Neural cell (in vitro differentiated cells): Measurements from ENCODE around the gene TMEM219. TPM values are rescaled to one million over a fixed set of nuclear protein-coding genes. Genes with fewer than 3 reads are reported as not detected.

Experiments
- H2AFZ ChIP-seq: fragments of 200-600, 300-800 bp; sonication (generic), shearing (Covaris generic); 2 replicates; pipeline ENCODE4 v1.6.0; 2014; ENCODE audit warnings: low read depth, mild to moderate bottlenecking, antibody characterized with exemption, low read length, moderate library complexity
- H3F3A ChIP-seq: fragments of 200-600 bp; shearing (Covaris generic); 2 replicates; pipeline ENCODE4 v1.6.1; 2016; ENCODE audit warnings: mild to moderate bottlenecking, moderate library complexity, mixed read lengths, antibody characterized with exemption, low read length; ENCODE audit not compliant: insufficient read depth, poor library complexity, severe bottlenecking
- H3K27ac ChIP-seq: fragments of 200-600, 300-800 bp; sonication (generic), shearing (Covaris generic); 2 replicates; pipeline ENCODE4 v1.5.1; 2014; ENCODE audit warnings: mild to moderate bottlenecking, low read length, moderate library complexity
- H3K27me3 ChIP-seq: fragments of 300-800, 200-600 bp; sonication (generic), shearing (Covaris generic); 2 replicates; pipeline ENCODE4 v1.6.0; 2014; ENCODE audit warnings: mild to moderate bottlenecking, low read depth, low read length, moderate library complexity; ENCODE audit not compliant: insufficient read depth
- H3K36me3 ChIP-seq: fragments of 300-800, 200-600 bp; sonication (generic), shearing (Covaris generic); 2 replicates; pipeline ENCODE4 v1.5.1; 2014; ENCODE audit warnings: mild to moderate bottlenecking, antibody characterized with exemption, low read length, moderate library complexity; ENCODE audit not compliant: insufficient read depth
- H3K4me2 ChIP-seq: fragments of 300-800, 200-600 bp; sonication (generic), shearing (Covaris generic); 2 replicates; pipeline ENCODE4 v1.6.0; 2014; ENCODE audit warnings: mild to moderate bottlenecking, low read length
- H3K4me3 ChIP-seq: fragments of 300-800, 200-600 bp; sonication (generic), shearing (Covaris generic); 2 replicates; pipeline ENCODE4 v1.5.1; 2014; ENCODE audit warnings: mild to moderate bottlenecking, low read length, moderate library complexity
- H3K79me2 ChIP-seq: fragments of 200-600 bp; shearing (Covaris generic); replicated peaks from 2 replicates; pipeline ENCODE4 v1.6.0; 2014; ENCODE audit warnings: mild to moderate bottlenecking, low read length, moderate library complexity; ENCODE audit not compliant: insufficient read depth
- H3K9ac ChIP-seq: fragments of 300-800, 200-600 bp; sonication (generic), shearing (Covaris generic); 2 replicates; pipeline ENCODE4 v1.6.1; 2016; ENCODE audit warnings: mild to moderate bottlenecking, low read length, mixed read lengths
- H3K9me2 ChIP-seq: fragments of 200-600 bp; shearing (Covaris generic); 2 replicates; pipeline ENCODE4 v1.6.1; 2016; ENCODE audit warnings: mild to moderate bottlenecking, low read length, mixed read lengths; ENCODE audit not compliant: insufficient read depth
- H3K9me3 ChIP-seq: fragments of 200-600, 300-800 bp; sonication (generic), shearing (Covaris generic); 2 replicates; pipeline ENCODE4 v1.6.1; 2016; ENCODE audit warnings: mild to moderate bottlenecking, mixed run types, low read length, moderate library complexity, mixed read lengths
- H4K20me1 ChIP-seq: fragments of 200-600 bp; shearing (Covaris generic); 2 replicates; pipeline ENCODE4 v1.6.1; 2016; ENCODE audit warnings: mild to moderate bottlenecking, mixed run types; ENCODE audit not compliant: insufficient read depth
- CTCF ChIP-seq: fragments of 450-650 bp; IDR thresholded peaks from 2 replicates; pipeline ENCODE4 v1.5.1; 2014; ENCODE audit warnings: antibody characterized with exemption, mild to moderate bottlenecking, moderate library complexity; ENCODE audit not compliant: poor library complexity, severe bottlenecking
- EP300 ChIP-seq: fragments of 450-650 bp; conservative IDR thresholded peaks from 2 replicates; pipeline ENCODE4 v1.6.1; 2014; ENCODE audit warnings: antibody characterized with exemption, mild to moderate bottlenecking, moderate library complexity; ENCODE audit not compliant: poor library complexity, severe bottlenecking
- EZH2 ChIP-seq: fragments of 200-600, 300-800 bp; shearing (Covaris generic), sonication (generic); IDR thresholded peaks from 2 replicates; pipeline ENCODE4 v1.6.1; 2014; ENCODE audit warnings: antibody characterized with exemption, low read length, borderline replicate concordance, mild to moderate bottlenecking; ENCODE audit not compliant: insufficient read depth, poor library complexity, severe bottlenecking
- MXI1 ChIP-seq: fragments of 450-650 bp; conservative IDR thresholded peaks from 2 replicates; pipeline ENCODE4 v1.6.1; 2014; ENCODE audit warnings: antibody characterized with exemption, mild to moderate bottlenecking; ENCODE audit not compliant: poor library complexity, severe bottlenecking
- POLR2AphosphoS5 ChIP-seq: IDR thresholded peaks from 2 replicates; pipeline ENCODE4 v1.6.1; 2012
- RAD21 ChIP-seq: fragments of 450-650 bp; conservative IDR thresholded peaks from 2 replicates; pipeline ENCODE4 v1.6.1; 2014; ENCODE audit warnings: antibody characterized with exemption, mild to moderate bottlenecking, moderate library complexity
- SMC3 ChIP-seq: fragments of 450-650 bp; conservative IDR thresholded peaks from 2 replicates; pipeline ENCODE4 v1.6.1; 2014; ENCODE audit warnings: antibody characterized with exemption, mild to moderate bottlenecking, moderate library complexity; ENCODE audit not compliant: poor library complexity
- TAF1 ChIP-seq: IDR thresholded peaks from 2 replicates; pipeline ENCODE4 v1.6.1; 2012; ENCODE audit warnings: low read depth
- polyA plus RNA-seq: library from polyadenylated mRNA; depleted of rRNA; stranded (reverse); fragments of >200 nt; gene quantifications from 2 replicates; pipeline ENCODE4 v1.2.3, GENCODE V29; 2014
- TF ChIP-seq, protein P1 (sequence below): IDR thresholded peaks from 2 replicates; pipeline ENCODE4 v1.6.1; 2012; ENCODE audit warnings: borderline replicate concordance

TMEM219 gene
- polyA plus RNA-seq, 1 donor from 2014 or later = 154 TPM

DNA sequence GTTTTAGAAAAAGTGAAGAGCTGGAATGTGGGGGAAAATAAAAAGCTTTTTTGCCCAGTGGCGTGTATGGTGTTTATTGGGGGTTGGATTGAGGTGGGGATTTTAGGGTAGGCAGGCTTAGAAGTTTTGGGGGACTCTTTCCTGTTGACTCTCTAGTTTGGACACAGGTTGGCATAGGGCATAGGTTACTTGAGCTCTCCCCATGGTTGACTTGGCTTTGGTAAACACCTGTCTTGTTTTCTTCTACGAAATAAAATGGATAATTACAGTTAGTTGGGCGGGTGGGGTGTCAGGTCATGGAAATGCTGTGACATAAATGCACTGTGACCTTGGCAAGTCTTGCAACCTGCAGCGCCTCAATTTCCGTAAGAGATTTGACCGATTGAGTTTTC is 11.1 kb downstream of the TMEM219 start:
- no peak for TF ChIP-seq SMC3
- TF ChIP-seq EP300 = no peak
- TF ChIP-seq CTCF = no peak
- no peak for TF ChIP-seq EZH2
- no peak for TF ChIP-seq RAD21
- TF ChIP-seq MXI1 = no peak
- no peak for TF ChIP-seq TAF1
- TF ChIP-seq, protein P1, sequence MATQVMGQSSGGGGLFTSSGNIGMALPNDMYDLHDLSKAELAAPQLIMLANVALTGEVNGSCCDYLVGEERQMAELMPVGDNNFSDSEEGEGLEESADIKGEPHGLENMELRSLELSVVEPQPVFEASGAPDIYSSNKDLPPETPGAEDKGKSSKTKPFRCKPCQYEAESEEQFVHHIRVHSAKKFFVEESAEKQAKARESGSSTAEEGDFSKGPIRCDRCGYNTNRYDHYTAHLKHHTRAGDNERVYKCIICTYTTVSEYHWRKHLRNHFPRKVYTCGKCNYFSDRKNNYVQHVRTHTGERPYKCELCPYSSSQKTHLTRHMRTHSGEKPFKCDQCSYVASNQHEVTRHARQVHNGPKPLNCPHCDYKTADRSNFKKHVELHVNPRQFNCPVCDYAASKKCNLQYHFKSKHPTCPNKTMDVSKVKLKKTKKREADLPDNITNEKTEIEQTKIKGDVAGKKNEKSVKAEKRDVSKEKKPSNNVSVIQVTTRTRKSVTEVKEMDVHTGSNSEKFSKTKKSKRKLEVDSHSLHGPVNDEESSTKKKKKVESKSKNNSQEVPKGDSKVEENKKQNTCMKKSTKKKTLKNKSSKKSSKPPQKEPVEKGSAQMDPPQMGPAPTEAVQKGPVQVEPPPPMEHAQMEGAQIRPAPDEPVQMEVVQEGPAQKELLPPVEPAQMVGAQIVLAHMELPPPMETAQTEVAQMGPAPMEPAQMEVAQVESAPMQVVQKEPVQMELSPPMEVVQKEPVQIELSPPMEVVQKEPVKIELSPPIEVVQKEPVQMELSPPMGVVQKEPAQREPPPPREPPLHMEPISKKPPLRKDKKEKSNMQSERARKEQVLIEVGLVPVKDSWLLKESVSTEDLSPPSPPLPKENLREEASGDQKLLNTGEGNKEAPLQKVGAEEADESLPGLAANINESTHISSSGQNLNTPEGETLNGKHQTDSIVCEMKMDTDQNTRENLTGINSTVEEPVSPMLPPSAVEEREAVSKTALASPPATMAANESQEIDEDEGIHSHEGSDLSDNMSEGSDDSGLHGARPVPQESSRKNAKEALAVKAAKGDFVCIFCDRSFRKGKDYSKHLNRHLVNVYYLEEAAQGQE = no peak
- no peak for TF ChIP-seq POLR2AphosphoS5
- Histone ChIP-seq H3K27ac (peak overlapping the region; percentile 97), H4K20me1 (peaks cover 10% of the 10 kb centered on the region), H3F3A (no peaks in the 10 kb centered on the region), H3K79me2 (peaks cover 41% of the 10 kb centered on the region), H3K36me3 (no peaks in the 10 kb centered on the region), H3K9me2 (no peaks in the 10 kb centered on the region), H3K4me3 (peak overlapping the region; percentile 99), H2AFZ (no peak overlapping the region), H3K27me3 (no peaks in the 10 kb centered on the region), H3K9me3 (no peaks in the 10 kb centered on the region), H3K4me2 (no peak overlapping the region), H3K9ac (no peak overlapping the region)

GRCh38 chr16:29973384-29974246 is 11.7 kb downstream of the TMEM219 start, which contains the start of gene TAOK2:
Gene TAOK2, plus strand, starts transcription at chr16:29973868. Its CDS starts 3,905 bp downstream, at chr16:29977773.
- no peaks in the 10 kb centered on the region for H3K9me3 ChIP-seq
- no peaks in the 10 kb centered on the region for H3K9me2 ChIP-seq
- H3K4me3 ChIP-seq = peak within 1 kb of the TSS; percentile 99
- TF ChIP-seq MXI1 (peak; percentile 78), SMC3 (peak; percentile 41), TAF1 (peak; percentile 83), EZH2 (no peak), EP300 (peak; percentile 9), RAD21 (peak; percentile 26), POLR2AphosphoS5 (peak; percentile 98), CTCF (no peak)
- TF ChIP-seq, protein P1 = peak; percentile 15
- H3K79me2 ChIP-seq = peaks cover 41% of the 10 kb centered on the region
- no peaks in the 10 kb centered on the region for H3K36me3 ChIP-seq
- H3K27me3 ChIP-seq = no peaks in the 10 kb centered on the region
- peak within 1 kb of the TSS; percentile 97 for H3K27ac ChIP-seq
- H4K20me1 ChIP-seq = peaks cover 12% of the 10 kb centered on the region
- H3F3A ChIP-seq = no peaks in the 10 kb centered on the region
- peak within 1 kb of the TSS; percentile 98 for H3K9ac ChIP-seq
- H3K4me2 ChIP-seq = peak within 1 kb of the TSS; percentile 92
- peak within 1 kb of the TSS; percentile 67 for H2AFZ ChIP-seq
